ENCODE data around the gene CALHM1.

The CALHM1 gene

GRCh38 chr10:103442031-103442461 lies 16.7 kb downstream of the CALHM1 start:
- H4K8ac ChIP-seq (ENCODE audit: low read depth, low read length): no peak overlapping the region

GRCh38 chr10:103441611-103442010 lies 17.1 kb downstream of the CALHM1 start:
- Histone ChIP-seq H4K8ac (ENCODE audit: low read depth, low read length) (no peak overlapping the region), H3K4me2 (ENCODE audit: low read length) (no peak overlapping the region), H3K79me1 (ENCODE audit: low read length) (no peaks in the 10 kb centered on the region), H2BK5ac (ENCODE audit: low read length) (no peak overlapping the region), H3K27me3 (ENCODE audit: insufficient read depth, low read length, poor library complexity) (no peaks in the 10 kb centered on the region), H2BK15ac (replicated peaks; ENCODE audit: low read depth) (no peak overlapping the region), H3K18ac (ENCODE audit: low read length) (no peak overlapping the region), H3K4me1 (ENCODE audit: control insufficient read depth, low read depth, low read length) (no peaks in the 10 kb centered on the region), H3K4ac (ENCODE audit: low read depth, low read length) (no peak overlapping the region), H3K23ac (ENCODE audit: low read length) (no peak overlapping the region), H2AK5ac (ENCODE audit: low read length) (no peak overlapping the region), H3K9ac (ENCODE audit: low read length) (no peak overlapping the region), H2BK120ac (ENCODE audit: low read depth, low read length) (no peak overlapping the region), H3K36me3 (ENCODE audit: control insufficient read depth, insufficient read depth, low read length) (peaks cover 39% of the 10 kb centered on the region), H3K27ac (ENCODE audit: low read depth, low read length) (no peak overlapping the region), H4K5ac (ENCODE audit: low read length) (no peak overlapping the region), H3K56ac (ENCODE audit: low read length) (no peak overlapping the region), H3K79me2 (ENCODE audit: control insufficient read depth, insufficient read depth, low read length) (no peaks in the 10 kb centered on the region), H3K4me3 (ENCODE audit: low read length) (no peak overlapping the region)
- DNase-seq: no peak
- no CpG with 5 or more reads among the region's 8 CpGs for WGBS (ENCODE audit: extremely low coverage, insufficient coverage, low lambda C conversion rate)

More at GRCh38 chr10:103442031-103442461, 16.7 kb downstream of the CALHM1 start:
- H2BK120ac ChIP-seq (ENCODE audit: low read depth, low read length): no peak overlapping the region
- H2AK5ac ChIP-seq (ENCODE audit: low read length): no peak overlapping the region
- H3K4me2 ChIP-seq (ENCODE audit: low read length): no peak overlapping the region
- no peak overlapping the region for H3K23ac ChIP-seq (ENCODE audit: low read length)
- H3K4me1 ChIP-seq (ENCODE audit: control insufficient read depth, low read depth, low read length): no peaks in the 10 kb centered on the region
- no peaks in the 10 kb centered on the region for H3K79me2 ChIP-seq (ENCODE audit: control insufficient read depth, insufficient read depth, low read length)
- no peak overlapping the region for H4K5ac ChIP-seq (ENCODE audit: low read length)
- H3K9ac ChIP-seq (ENCODE audit: low read length): no peak overlapping the region
- DNase-seq: no peak
- H3K4ac ChIP-seq (ENCODE audit: low read depth, low read length): no peak overlapping the region
- H3K27me3 ChIP-seq (ENCODE audit: insufficient read depth, low read length, poor library complexity): no peaks in the 10 kb centered on the region
- H3K27ac ChIP-seq (ENCODE audit: low read depth, low read length): no peak overlapping the region
- H2BK15ac ChIP-seq (replicated peaks; ENCODE audit: low read depth): no peak overlapping the region
- H2BK5ac ChIP-seq (ENCODE audit: low read length): no peak overlapping the region
- no peak overlapping the region for H3K4me3 ChIP-seq (ENCODE audit: low read length)
- H3K36me3 ChIP-seq (ENCODE audit: control insufficient read depth, insufficient read depth, low read length): peaks cover 35% of the 10 kb centered on the region
- H3K56ac ChIP-seq (ENCODE audit: low read length): no peak overlapping the region
- WGBS (ENCODE audit: extremely low coverage, insufficient coverage, low lambda C conversion rate): no CpG with 5 or more reads among the region's 13 CpGs
- no peaks in the 10 kb centered on the region for H3K79me1 ChIP-seq (ENCODE audit: low read length)
- H3K18ac ChIP-seq (ENCODE audit: low read length): no peak overlapping the region

GRCh38 chr10:103441206-103441605 lies 17.5 kb downstream of the CALHM1 start:
- no peak overlapping the region for H3K4me2 ChIP-seq (ENCODE audit: low read length)
- no CpG with 5 or more reads among the region's 8 CpGs for WGBS (ENCODE audit: extremely low coverage, insufficient coverage, low lambda C conversion rate)
- no peak overlapping the region for H4K5ac ChIP-seq (ENCODE audit: low read length)
- no peaks in the 10 kb centered on the region for H3K27me3 ChIP-seq (ENCODE audit: insufficient read depth, low read length, poor library complexity)
- H3K79me1 ChIP-seq (ENCODE audit: low read length): no peaks in the 10 kb centered on the region
- H3K27ac ChIP-seq (ENCODE audit: low read depth, low read length): no peak overlapping the region
- no peak overlapping the region for H2BK15ac ChIP-seq (replicated peaks; ENCODE audit: low read depth)
- no peak for DNase-seq
- H3K56ac ChIP-seq (ENCODE audit: low read length): no peak overlapping the region
- peaks cover 41% of the 10 kb centered on the region for H3K36me3 ChIP-seq (ENCODE audit: control insufficient read depth, insufficient read depth, low read length)
- H3K9ac ChIP-seq (ENCODE audit: low read length): no peak overlapping the region
- H2BK5ac ChIP-seq (ENCODE audit: low read length): no peak overlapping the region
- H3K4ac ChIP-seq (ENCODE audit: low read depth, low read length): no peak overlapping the region
- no peaks in the 10 kb centered on the region for H3K79me2 ChIP-seq (ENCODE audit: control insufficient read depth, insufficient read depth, low read length)
- H4K8ac ChIP-seq (ENCODE audit: low read depth, low read length): no peak overlapping the region
- H2AK5ac ChIP-seq (ENCODE audit: low read length): no peak overlapping the region
- H3K4me1 ChIP-seq (ENCODE audit: control insufficient read depth, low read depth, low read length): no peaks in the 10 kb centered on the region
- no peak overlapping the region for H3K18ac ChIP-seq (ENCODE audit: low read length)
- no peak overlapping the region for H2BK120ac ChIP-seq (ENCODE audit: low read depth, low read length)
- H3K4me3 ChIP-seq (ENCODE audit: low read length): no peak overlapping the region
- no peak overlapping the region for H3K23ac ChIP-seq (ENCODE audit: low read length)

GRCh38 chr10:103440416-103440815 lies 18.3 kb downstream of the CALHM1 start:
- Histone ChIP-seq H3K4ac (ENCODE audit: low read depth, low read length) (no peak overlapping the region), H4K5ac (ENCODE audit: low read length) (no peak overlapping the region), H3K56ac (ENCODE audit: low read length) (no peak overlapping the region), H2AK5ac (ENCODE audit: low read length) (no peak overlapping the region), H3K4me3 (ENCODE audit: low read length) (no peak overlapping the region), H3K4me1 (ENCODE audit: control insufficient read depth, low read depth, low read length) (no peaks in the 10 kb centered on the region), H3K9ac (ENCODE audit: low read length) (no peak overlapping the region), H3K18ac (ENCODE audit: low read length) (no peak overlapping the region), H2BK5ac (ENCODE audit: low read length) (no peak overlapping the region), H3K79me1 (ENCODE audit: low read length) (no peaks in the 10 kb centered on the region), H2BK15ac (replicated peaks; ENCODE audit: low read depth) (no peak overlapping the region), H3K27me3 (ENCODE audit: insufficient read depth, low read length, poor library complexity) (no peaks in the 10 kb centered on the region), H4K8ac (ENCODE audit: low read depth, low read length) (no peak overlapping the region), H3K4me2 (ENCODE audit: low read length) (no peak overlapping the region), H3K79me2 (ENCODE audit: control insufficient read depth, insufficient read depth, low read length) (no peaks in the 10 kb centered on the region), H3K27ac (ENCODE audit: low read depth, low read length) (no peak overlapping the region), H3K36me3 (ENCODE audit: control insufficient read depth, insufficient read depth, low read length) (peaks cover 35% of the 10 kb centered on the region), H3K23ac (ENCODE audit: low read length) (no peak overlapping the region), H2BK120ac (ENCODE audit: low read depth, low read length) (no peak overlapping the region)
- WGBS (ENCODE audit: extremely low coverage, insufficient coverage, low lambda C conversion rate): no CpG with 5 or more reads among the region's 14 CpGs
- DNase-seq: no peak

GRCh38 chr10:103439776-103440175 lies 18.9 kb downstream of the CALHM1 start:
- Histone ChIP-seq H3K79me1 (ENCODE audit: low read length) (no peaks in the 10 kb centered on the region), H3K79me2 (ENCODE audit: control insufficient read depth, insufficient read depth, low read length) (no peaks in the 10 kb centered on the region), H3K4me2 (ENCODE audit: low read length) (no peak overlapping the region), H3K4ac (ENCODE audit: low read depth, low read length) (no peak overlapping the region), H3K18ac (ENCODE audit: low read length) (no peak overlapping the region), H3K27ac (ENCODE audit: low read depth, low read length) (no peak overlapping the region), H3K27me3 (ENCODE audit: insufficient read depth, low read length, poor library complexity) (no peaks in the 10 kb centered on the region), H3K9ac (ENCODE audit: low read length) (no peak overlapping the region), H3K36me3 (ENCODE audit: control insufficient read depth, insufficient read depth, low read length) (peaks cover 35% of the 10 kb centered on the region), H3K4me1 (ENCODE audit: control insufficient read depth, low read depth, low read length) (no peaks in the 10 kb centered on the region), H2BK15ac (replicated peaks; ENCODE audit: low read depth) (no peak overlapping the region), H4K5ac (ENCODE audit: low read length) (no peak overlapping the region), H3K23ac (ENCODE audit: low read length) (no peak overlapping the region), H3K4me3 (ENCODE audit: low read length) (no peak overlapping the region), H4K8ac (ENCODE audit: low read depth, low read length) (no peak overlapping the region), H2BK120ac (ENCODE audit: low read depth, low read length) (no peak overlapping the region), H3K56ac (ENCODE audit: low read length) (no peak overlapping the region), H2AK5ac (ENCODE audit: low read length) (no peak overlapping the region), H2BK5ac (ENCODE audit: low read length) (no peak overlapping the region)
- WGBS (ENCODE audit: extremely low coverage, insufficient coverage, low lambda C conversion rate): no CpG with 5 or more reads among the region's 4 CpGs
- DNase-seq: no peak

- Histone ChIP-seq H3K4me3 (ENCODE audit: low read length) (no peak overlapping the region), H3K27me3 (ENCODE audit: insufficient read depth, low read length, poor library complexity) (no peaks in the 10 kb centered on the region), H2BK15ac (replicated peaks; ENCODE audit: low read depth) (no peak overlapping the region), H3K23ac (ENCODE audit: low read length) (no peak overlapping the region), H3K27ac (ENCODE audit: low read depth, low read length) (no peak overlapping the region), H3K56ac (ENCODE audit: low read length) (no peak overlapping the region), H3K36me3 (ENCODE audit: control insufficient read depth, insufficient read depth, low read length) (peaks cover 23% of the 10 kb centered on the region), H3K4me1 (ENCODE audit: control insufficient read depth, low read depth, low read length) (no peaks in the 10 kb centered on the region), H3K79me2 (ENCODE audit: control insufficient read depth, insufficient read depth, low read length) (no peaks in the 10 kb centered on the region), H2BK120ac (ENCODE audit: low read depth, low read length) (no peak overlapping the region), H4K5ac (ENCODE audit: low read length) (no peak overlapping the region), H3K4me2 (ENCODE audit: low read length) (no peak overlapping the region), H3K79me1 (ENCODE audit: low read length) (no peaks in the 10 kb centered on the region), H4K8ac (ENCODE audit: low read depth, low read length) (no peak overlapping the region), H3K4ac (ENCODE audit: low read depth, low read length) (no peak overlapping the region), H2BK5ac (ENCODE audit: low read length) (no peak overlapping the region), H3K9ac (ENCODE audit: low read length) (no peak overlapping the region), H2AK5ac (ENCODE audit: low read length) (no peak overlapping the region), H3K18ac (ENCODE audit: low read length) (no peak overlapping the region)
- DNase-seq: no peak
- WGBS (ENCODE audit: extremely low coverage, insufficient coverage, low lambda C conversion rate): no CpG with 5 or more reads among the region's 2 CpGs
These were observed 24.8 kb downstream of the CALHM1 start for GRCh38 chr10:103433858-103434257.

All from mesendoderm (in vitro differentiated cells).